Left cardiac atrium (tissue), 4 donors: ENCODE measurements around the gene PRR22. TPM values are rescaled to one million over a fixed set of nuclear protein-coding genes. Genes with fewer than 3 reads are reported as not detected.
"Not testable (repeated sequence)": the region's sequence is repeated elsewhere in the genome, so short reads cannot be mapped to it uniquely, and the experiment has no call there.

Experiments
- ATAC-seq, 2 donors: fragments of 200-7000 bp; cut with Tn5 transposase; one replicate each; pipeline ENCODE4 v1.9.1; 2020; ENCODE audit warnings: mild to moderate bottlenecking in 2 of 2, moderate library complexity in 2 of 2
- DNase-seq: peaks from one replicate; pipeline ENCODE4 v3.0.0-alpha.2; 2020
- intact Hi-C, 2 donors: fragments of 100-400 bp; cut with DNase I; formaldehyde crosslinking; loops; one replicate each; pipeline versions ENCODE4 v1.14.1 to v1.15.1; 2022 to 2023
- total RNA-seq, 2 donors: library from RNA; stranded (reverse); fragmentation: NEBNext Ultra II Directional; extraction: Animal tissue kit (Norgen Biotek cat#: 25700); gene quantifications; one replicate each; pipeline ENCODE4 v1.2.1, GENCODE V29; 2021
- donor health status: DM: no; HTN: yes; CAD: no.
- donor health status: DM: no; HTN: yes; CAD: no; lungs with severe emphysema.
- donor health status: DM: yes; HTN: yes; CAD: no.
- donor health status: Dilated cardiomyopathy.

The PRR22 gene
- total RNA-seq, 2 donors from 2014 or later: 0.47 to 1.7 TPM

DNA sequence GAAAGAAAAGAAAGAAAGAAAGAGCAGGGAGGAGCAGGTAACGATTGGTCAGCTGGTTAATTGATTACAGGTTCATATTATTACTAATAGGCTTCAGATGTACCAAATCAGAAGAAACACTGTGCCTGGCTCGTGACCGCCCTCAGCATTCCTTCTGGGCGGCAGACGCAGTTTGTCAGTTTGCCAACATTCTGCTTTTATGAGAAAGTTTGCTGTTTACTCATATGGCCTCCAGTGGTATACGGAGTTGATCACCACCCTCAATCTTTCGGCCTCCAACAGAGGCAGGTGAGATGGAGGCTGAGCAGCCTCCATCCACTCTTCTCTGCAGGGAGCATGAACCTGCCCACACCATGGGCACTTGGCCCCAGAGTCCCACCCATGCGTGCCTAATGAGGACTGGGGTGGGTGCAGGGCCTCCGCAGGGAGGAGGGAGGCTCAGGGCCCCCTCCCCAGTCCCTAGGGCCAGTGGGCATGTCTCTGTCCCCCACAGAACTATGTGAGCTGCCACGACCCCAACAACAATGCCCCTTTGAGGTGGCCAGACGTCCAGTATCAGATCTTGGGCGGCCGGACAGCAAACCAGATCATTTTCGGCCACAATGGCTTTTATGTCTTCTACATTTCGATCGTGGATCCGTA, 8.8 kb downstream of the PRR22 start:
- intact Hi-C loops: no loop called here
- DNase-seq: no peak
- ATAC-seq: no peak

DNA sequence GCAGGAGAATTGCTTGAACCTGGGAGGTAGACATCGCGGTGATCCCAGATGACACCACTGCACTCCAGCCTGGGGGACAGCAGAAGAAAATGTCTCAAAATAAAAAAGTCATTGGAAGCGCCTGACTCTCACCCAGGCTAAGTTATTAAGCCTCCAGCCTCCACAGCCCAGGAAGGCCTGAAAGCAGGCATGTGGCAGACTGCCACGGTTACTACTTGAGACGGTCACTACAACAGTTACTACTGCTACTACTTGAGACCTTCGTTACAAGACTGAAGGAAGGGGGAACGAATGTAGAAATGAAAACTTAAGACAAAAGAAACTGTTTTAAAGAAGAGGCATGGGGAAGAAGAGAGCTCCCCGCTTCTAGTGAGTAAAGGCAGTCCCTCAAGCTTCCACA, 9.6 kb downstream of the PRR22 start:
- intact Hi-C loops: no loop called here

DNA sequence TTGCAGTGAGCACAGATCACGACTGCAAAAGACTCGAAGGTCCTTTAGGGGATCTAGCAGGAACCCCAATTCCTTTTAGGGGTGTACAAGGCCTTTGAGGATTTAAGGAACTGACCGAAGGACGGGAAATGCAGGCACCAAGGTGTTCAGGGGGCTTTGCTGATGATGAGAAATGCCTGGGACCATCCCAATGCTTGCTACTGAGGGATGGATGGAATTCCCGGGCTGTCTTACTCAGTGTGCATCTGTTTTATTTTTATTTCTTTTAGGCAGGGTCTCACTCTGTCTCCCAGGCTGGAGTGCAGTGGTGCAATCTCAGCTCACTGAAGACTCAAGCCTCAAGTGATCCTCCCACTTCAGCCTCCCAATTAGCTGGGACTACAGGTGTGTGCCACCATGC, 11.3 kb downstream of the PRR22 start:
- ATAC-seq (no peak), DNase-seq (no peak)
- intact Hi-C loops: no loop called here

More for the DNA sequence above, 9.6 kb downstream of the PRR22 start:
- ATAC-seq: no peak
- DNase-seq: no peak

DNA sequence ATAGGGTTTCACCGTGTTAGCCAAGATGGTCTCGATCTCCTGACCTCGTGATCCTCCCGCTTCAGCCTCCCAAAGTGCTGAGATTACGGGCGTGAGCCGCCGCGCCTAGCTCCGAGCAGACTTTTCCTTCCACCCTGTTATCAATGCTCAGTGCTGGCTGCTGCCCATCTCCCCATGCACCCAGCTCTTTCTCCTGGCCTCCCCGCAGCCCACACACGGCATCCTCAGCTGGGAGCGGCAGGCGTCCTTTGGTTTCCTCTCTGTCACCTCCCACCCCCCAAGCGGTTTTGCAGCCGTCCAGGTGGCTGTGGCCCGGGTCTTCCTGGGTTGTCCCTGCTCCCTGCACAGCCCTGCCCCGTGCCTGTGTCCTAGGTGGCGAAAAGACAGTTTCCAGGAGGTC, 12.1 kb downstream of the PRR22 start:
- no peak for ATAC-seq
- intact Hi-C loops: no loop called here
- no peak for DNase-seq

DNA sequence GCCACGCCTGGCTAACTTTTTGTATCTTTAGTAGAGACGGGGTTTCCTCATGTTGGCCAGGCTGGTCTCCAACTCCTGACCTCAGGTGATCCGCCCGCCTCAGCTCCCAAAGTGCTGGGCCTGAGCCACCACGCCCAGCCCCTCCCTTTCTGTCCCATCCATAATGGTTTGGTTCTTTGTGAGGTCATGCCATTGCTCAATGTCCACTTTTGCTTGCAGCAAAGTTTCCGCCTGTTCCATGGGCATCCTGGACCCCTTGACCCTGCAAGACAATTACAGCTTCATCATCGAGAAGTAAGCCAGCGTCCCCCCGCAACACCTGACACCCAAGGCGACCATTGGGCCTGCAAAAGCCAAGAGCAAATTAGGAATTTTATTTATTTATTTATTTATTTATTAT, 16.6 kb downstream of the PRR22 start:
- ATAC-seq (no peak), DNase-seq (no peak)
- intact Hi-C loops: no loop called here

DNA sequence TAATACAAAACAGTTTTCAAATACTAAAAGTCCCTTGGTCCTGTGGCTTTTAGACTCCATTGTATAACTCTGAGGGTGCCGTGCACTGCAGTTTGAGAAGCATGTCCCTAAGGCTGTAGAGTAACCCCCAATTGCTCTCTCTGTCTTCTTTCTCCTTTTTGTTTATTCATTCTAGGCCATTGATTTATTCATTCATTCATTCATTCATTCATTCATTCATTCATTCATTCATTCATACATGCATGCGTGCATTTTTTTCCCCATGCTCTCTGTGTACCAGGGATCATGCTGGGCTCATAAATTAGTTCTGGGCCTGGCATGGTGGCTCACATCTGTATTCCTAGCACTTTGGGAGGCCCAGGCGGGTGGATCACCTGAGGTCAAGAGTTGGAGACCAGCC, 19.3 kb downstream of the PRR22 start:
- ATAC-seq: no peak
- no peak for DNase-seq
- intact Hi-C loops: no loop called here

DNA sequence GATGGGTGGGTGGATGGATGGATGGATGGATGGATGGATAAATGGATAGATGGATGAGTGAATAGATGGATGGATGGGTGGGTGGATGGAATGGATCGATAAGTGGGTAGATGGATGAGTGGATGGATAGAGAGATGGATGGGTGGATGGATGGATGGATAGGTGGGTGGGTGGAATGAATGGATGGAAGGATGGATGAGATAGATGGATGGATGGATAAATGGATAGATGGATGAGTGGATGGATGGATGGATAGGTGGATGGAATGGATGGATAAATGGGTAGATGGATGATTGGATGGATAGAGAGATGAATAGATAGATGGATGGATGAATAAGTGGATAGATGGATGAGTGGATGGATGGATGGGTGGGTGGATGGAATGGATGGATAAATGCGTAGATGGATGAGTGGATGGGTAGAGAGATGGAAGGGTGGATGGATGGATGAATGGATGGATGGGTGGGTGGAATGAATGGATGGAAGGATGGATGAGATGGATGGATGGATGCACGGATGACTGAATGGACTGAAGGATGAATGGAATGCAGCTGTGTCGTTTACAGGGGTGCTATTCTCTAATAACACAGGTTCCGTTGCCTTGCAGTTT, 21.8 kb downstream of the PRR22 start:
- ATAC-seq (no peak), DNase-seq (no peak)
- intact Hi-C loops: no loop called here

DNA sequence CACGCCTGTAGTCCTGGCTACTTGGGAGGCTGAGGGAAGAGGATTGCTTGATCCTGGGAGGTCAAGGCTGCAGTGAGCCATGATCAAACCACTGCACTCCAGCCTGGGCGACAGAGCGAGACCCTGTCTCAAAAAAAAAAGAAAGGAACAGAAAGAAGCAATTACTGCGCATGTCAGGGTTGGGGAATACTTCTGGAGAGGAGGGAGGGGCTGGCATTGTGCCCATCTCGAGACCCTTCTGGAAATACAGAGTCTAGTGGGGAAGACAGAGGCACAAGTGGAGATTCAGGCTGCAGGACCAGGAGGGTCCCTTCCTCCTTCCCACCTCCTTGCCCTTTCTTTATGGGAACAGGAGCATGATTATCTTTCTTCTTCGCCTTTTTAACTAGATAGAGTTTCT, 30.8 kb downstream of the PRR22 start:
- intact Hi-C loops: no loop called here
- DNase-seq: no peak
- ATAC-seq: no peak

DNA sequence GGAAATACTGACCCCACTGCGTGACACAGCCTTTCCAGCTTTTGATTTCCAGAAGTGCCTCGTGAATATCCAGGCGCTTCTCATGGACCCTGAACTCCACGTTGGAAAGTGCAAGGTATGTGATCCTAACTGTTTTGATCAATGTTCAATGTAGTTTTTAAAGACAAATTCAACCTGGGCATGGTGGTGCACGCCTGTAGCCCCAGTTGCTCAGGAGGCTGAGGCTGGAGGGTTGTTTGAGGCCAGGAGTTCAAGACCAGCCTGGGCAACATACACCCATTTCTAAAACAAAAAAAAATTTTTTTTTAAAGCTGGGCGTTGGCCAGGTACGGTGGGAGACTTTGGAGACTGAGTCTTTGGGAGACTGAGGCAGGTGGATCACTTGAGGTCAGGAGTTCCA, 32.8 kb downstream of the PRR22 start:
- DNase-seq (no peak), ATAC-seq (no peak)
- intact Hi-C loops: no loop called here

DNA sequence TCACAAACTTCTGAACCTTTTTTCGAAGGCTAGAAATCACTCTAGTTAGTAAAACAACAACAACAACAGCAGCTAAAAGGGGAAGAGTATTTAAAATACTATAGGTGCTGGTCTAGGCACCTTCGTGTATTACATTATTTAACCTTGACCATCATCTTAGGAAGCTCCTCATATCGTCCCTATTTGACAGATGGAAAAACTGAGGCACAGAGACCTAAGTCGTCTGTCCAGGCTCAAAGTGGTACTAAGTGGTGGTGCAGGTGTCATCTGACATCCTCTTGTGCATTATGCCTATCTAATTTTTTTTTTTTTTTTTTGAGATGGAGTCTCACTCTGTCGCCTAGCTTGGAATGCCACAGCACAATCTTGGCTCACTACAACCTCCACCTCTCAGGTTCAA, 35.0 kb downstream of the PRR22 start:
- DNase-seq (no peak), ATAC-seq (no peak)
- intact Hi-C loops: no loop called here

DNA sequence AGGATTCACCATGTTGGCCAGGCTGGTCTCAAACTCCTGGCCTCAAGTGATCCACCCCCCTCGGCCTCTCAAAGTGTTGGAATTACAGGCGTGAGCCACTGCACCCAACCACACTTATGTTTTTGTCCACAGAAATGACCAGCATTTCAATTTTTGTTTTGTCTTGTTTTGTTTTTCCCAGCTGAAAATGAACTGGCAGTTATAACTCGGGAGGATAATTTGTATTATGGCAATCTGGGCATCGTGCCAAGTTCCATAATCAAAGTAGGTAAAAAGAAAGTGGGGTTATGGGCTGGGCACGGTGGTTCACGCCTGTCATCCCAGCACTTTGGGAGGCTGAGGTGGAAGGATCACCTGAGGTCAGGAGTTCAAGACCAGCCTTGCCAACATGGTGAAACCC, 35.6 kb downstream of the PRR22 start:
- intact Hi-C loops, ATAC-seq, DNase-seq: not testable (repeated sequence)

DNA sequence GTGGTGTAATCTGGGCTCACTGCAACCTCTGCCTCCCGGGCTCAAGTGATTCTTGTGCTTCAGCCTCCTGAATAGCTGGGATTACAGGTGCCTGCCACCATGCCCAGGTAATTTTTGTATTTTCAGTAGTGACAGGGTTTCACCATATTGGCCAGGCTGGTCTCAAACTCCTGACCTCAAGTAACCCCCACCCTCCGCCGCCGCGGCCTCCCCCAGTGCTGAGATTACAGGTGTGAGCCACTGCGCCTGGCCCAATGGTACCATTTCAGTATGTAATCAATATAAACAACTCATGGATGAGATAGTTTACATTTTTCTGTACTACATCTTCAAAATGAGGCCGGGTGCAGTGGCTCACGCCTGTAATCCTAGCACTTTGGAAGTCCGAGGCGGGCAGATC, 39.5 kb downstream of the PRR22 start:
- ATAC-seq, intact Hi-C loops, DNase-seq: not testable (repeated sequence)

DNA sequence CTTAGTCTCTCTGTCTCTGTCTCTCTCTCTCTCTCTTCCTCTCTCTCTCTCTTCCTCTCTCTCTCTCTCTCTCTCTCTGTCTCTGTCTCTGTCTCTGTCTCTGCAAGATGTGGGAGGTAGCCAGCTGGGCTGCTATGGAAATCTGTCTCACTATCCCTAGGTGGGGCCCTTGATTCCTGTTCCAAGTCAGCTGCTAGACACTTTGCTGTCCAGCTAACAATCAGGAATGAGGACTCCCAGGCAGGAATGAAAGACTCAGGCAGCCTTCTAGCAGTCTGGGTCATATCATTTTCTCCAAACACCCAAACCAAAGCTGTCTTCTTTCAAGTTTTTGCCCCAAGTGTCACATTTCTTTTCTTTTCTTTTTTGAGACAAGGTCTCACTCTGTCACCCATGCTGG, 40.9 kb downstream of the PRR22 start:
- no peak for DNase-seq
- no peak for ATAC-seq
- intact Hi-C loops: no loop called here

DNA sequence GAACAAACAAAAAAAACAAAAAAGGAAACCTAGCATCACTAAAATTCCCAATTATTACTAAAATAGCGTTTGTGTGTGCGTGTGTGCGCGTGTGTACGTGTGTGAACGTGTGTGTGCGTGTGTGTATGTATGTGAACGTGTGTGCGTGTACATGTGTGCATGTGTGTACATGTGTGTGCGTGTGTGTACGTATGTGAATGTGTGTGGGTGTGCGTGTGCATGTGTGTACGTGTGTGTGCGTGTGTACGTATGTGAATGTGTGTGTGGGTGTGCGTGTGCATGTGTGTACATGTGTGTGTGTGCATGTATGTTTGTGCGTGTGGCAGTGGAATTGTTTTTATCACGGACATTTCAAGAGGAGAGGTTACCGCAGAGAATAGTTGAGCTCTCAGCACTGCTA, 42.5 kb downstream of the PRR22 start:
- DNase-seq (no peak), ATAC-seq (no peak)
- intact Hi-C loops: no loop called here

DNA sequence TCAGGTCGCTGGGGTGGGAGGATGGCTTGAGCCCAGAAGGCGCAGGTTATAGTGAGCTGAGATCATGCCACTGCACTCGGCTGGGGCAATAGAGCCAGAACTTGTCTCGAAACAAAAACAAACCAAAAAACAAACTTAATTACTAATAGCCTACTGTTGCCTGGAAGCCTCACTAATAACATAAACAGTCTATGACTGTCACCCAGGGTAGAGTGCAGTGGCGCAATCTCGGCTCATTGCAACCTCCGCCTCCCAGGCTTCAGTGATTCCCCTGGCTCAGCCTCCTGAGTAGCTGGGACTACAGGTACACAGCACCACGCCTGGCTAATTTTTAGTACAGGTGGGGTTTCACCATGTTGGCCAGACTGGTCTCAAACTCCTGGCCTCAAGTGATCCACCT, 46.1 kb downstream of the PRR22 start:
- intact Hi-C loops: no loop called here
- ATAC-seq: no peak
- no peak for DNase-seq

DNA sequence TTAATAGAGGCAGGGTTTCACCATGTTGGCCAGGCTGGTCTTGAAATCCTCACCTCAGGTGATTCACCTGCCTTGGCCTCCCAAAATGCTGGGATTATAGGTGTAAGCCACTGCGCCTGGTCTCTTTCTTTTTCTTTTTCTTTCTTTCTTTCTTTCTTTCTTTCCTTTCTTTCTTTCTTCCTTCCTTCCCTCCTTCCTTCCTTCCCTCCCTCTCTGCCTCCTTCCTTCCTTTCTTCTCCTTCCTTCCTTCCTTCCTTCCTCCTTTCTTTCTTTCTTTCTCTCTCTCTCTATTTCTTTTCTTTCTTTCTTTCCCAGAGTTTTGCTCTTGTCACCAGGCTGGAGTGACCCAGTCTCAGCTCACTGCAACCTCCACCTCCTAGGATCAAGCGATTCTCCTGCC, 51.4 kb downstream of the PRR22 start:
- ATAC-seq, intact Hi-C loops, DNase-seq: not testable (repeated sequence)

Other genes with a start within 250 kb of the PRR22 start
- gene TINCR, start 216.8 kb downstream of the PRR22 start, total RNA-seq: under 1 TPM; 0.15 to 0.37 TPM
- gene SAFB2, start 162.0 kb downstream of the PRR22 start, total RNA-seq: 10 to 100 TPM; 47.7 to 54.7 TPM
- gene SAFB, start 161.7 kb downstream of the PRR22 start, total RNA-seq: 10 to 100 TPM; 51.7 to 63.2 TPM
- 100 to 1,000 TPM; 127 to 142 TPM for gene MICOS13, start 104.2 kb downstream of the PRR22 start, total RNA-seq
- 1 to 10 TPM; 4.0 to 4.4 TPM for gene HSD11B1L, start 103.7 kb downstream of the PRR22 start, total RNA-seq
- gene RPL36, start 94.5 kb downstream of the PRR22 start, total RNA-seq: 100 to 1,000 TPM; 500 to 504 TPM
- 10 to 100 TPM; 51.4 to 57.1 TPM for gene LONP1, start 64.6 kb downstream of the PRR22 start, total RNA-seq
- not detected for gene CATSPERD, start 64.1 kb downstream of the PRR22 start, total RNA-seq
- 10 to 100 TPM; 15.3 to 28.2 TPM for gene DUS3L, start 6.4 kb upstream of the PRR22 start, total RNA-seq
- gene NRTN, start 20.3 kb upstream of the PRR22 start, total RNA-seq: 10 to 100 TPM; 28.7 to 29.6 TPM
- not detected for gene FUT6, start 55.0 kb upstream of the PRR22 start, total RNA-seq
- gene FUT3, start 66.7 kb upstream of the PRR22 start, total RNA-seq: not detected
- not detected for gene FUT5, start 85.8 kb upstream of the PRR22 start, total RNA-seq
- gene NDUFA11, start 119.0 kb upstream of the PRR22 start, total RNA-seq: 100 to 1,000 TPM; 503 to 537 TPM
- gene VMAC, start 120.1 kb upstream of the PRR22 start, total RNA-seq: 1 to 10 TPM; 1.9 to 3.3 TPM
- gene CAPS, start 129.5 kb upstream of the PRR22 start, total RNA-seq: 1 to 10 TPM; 6.6 to 6.9 TPM
- gene RANBP3, start 193.4 kb upstream of the PRR22 start, total RNA-seq: 10 to 100 TPM; 44.7 to 52.7 TPM